ENCODE data around the gene CASD1.

The CASD1 gene

DNA sequence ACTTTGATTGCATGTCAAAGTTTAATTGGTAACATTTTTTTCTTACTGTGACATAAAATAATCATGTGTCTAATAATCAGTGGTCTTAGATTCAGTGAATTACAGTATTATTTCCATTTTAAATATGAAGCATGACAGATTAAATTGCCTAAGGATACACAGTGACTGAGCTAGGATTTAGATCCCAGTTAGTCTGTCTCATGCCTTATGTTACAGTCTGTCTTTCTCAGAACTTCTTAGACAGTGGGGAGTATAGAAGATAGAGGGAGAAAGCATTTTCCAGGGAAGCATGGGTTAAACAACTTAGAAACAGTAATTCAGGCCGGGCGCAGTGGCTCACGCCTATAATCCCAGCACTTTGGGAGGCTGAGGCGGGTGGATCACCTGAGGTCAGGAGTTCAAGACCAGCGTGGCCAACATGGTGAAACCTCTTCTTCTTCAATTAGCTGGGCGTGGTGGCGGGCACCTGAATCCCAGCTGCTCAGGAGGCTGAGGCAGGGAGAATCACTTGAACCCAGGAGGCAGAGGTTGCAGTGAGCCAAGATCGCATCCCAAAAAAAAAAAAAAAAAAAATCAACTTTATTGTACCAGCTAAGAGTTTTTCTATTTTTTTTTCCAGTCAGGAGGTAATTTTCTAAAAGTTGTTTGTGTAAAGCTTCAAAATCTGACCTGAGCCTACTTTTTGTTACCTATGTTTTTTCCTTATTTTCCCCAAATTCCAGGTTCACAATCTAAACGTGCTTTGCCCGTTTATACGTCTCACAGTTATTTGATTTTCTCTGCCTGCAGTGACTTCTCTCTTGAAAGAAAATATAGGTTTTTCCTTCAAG lies 3.3 kb downstream of the CASD1 start:
- H3K4me3 ChIP-seq (ENCODE audit: low read depth, low read length): no peak overlapping the region
- no peak for TF ChIP-seq CTCF (IDR thresholded peaks at IDR 0.05; ENCODE audit: borderline replicate concordance, insufficient read depth, low read depth, low read length)

- TF ChIP-seq CTCF (IDR thresholded peaks at IDR 0.05; ENCODE audit: borderline replicate concordance, insufficient read depth, low read depth, low read length): no peak
- H3K4me3 ChIP-seq (ENCODE audit: low read depth, low read length): no peak overlapping the region
Measured at GRCh38 chr7:94513565-94513860, 3.9 kb downstream of the CASD1 start.

DNA sequence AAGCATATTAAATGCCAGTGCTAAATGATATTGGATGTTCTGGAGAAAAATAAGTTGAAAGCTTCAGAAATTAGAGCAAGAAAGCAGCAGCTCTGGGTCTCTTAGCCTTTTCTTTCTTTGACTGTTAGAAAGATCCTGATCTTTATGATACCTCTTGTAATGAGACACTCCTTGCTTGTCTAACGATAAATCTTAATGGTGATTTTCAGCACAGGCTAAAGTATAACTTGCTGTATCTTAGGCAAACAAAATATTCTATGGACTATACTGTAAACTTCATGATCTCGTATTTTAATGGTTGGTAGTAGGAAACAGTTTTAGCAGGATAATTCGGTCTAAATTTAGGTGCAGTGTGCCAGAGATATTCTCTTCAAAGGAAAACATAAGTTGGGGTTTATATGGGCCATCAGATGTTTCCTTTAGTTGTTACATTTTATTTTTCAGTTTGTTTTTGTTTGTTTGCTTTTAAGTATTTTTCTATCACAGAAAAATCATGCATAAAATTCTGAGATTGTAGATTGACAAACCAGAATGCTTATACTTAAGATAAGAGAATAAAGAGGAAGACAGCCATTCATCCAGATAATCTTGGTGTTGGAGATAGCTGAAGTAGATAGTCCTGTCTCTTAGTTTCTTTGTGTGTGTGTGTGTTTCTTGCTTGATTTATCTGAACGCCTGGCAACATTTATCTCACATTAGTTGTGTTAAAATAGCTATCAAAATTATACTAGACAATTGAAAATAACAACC lies 4.7 kb downstream of the CASD1 start:
- no peak for TF ChIP-seq CTCF (IDR thresholded peaks at IDR 0.05; ENCODE audit: borderline replicate concordance, insufficient read depth, low read depth, low read length)
- no peak overlapping the region for H3K4me3 ChIP-seq (ENCODE audit: low read depth, low read length)

DNA sequence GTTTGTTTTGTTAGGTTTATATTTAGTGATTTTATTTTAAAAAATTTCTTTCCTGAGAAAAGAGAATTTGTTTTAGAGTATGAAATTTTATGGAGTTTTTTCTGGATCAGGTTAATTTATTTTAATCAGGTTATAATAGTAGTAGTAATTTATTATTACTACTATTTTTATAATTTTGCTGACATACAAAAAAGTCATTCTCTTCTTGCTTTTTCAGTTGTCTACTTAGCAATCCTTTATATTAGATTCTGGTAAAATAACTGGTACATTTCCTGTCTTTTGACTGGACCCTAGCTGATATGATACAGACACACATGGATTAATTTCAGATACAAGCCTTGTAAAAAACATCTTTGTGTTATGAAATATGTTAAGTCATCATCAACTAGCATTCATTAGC lies 5.3 kb downstream of the CASD1 start:
- TF ChIP-seq CTCF (IDR thresholded peaks at IDR 0.05; ENCODE audit: borderline replicate concordance, insufficient read depth, low read depth, low read length): no peak
- H3K4me3 ChIP-seq (ENCODE audit: low read depth, low read length): no peak overlapping the region

GRCh38 chr7:94525923-94526322 lies 16.3 kb downstream of the CASD1 start:
- no peak overlapping the region for H3K4me3 ChIP-seq (ENCODE audit: low read depth, low read length)
- TF ChIP-seq CTCF (IDR thresholded peaks at IDR 0.05; ENCODE audit: borderline replicate concordance, insufficient read depth, low read depth, low read length): no peak

- H3K4me3 ChIP-seq (ENCODE audit: low read depth, low read length): no peak overlapping the region
- no peak for TF ChIP-seq CTCF (IDR thresholded peaks at IDR 0.05; ENCODE audit: borderline replicate concordance, insufficient read depth, low read depth, low read length)
Measured at GRCh38 chr7:94529516-94529915, 19.9 kb downstream of the CASD1 start.

GRCh38 chr7:94530109-94530508 lies 20.5 kb downstream of the CASD1 start:
- TF ChIP-seq CTCF (IDR thresholded peaks at IDR 0.05; ENCODE audit: borderline replicate concordance, insufficient read depth, low read depth, low read length): no peak
- H3K4me3 ChIP-seq (ENCODE audit: low read depth, low read length): no peak overlapping the region
